ENCODE results near the gene KMT2A. TPM values are rescaled to one million over a fixed set of nuclear protein-coding genes. Genes with fewer than 3 reads are reported as not detected.

KMT2A gene
- total and polyA plus RNA-seq, 2 donors (not counting 3 experiments of a cell fraction or from before 2014, with no cell fraction given): 23.5 to 63.9 TPM

DNA sequence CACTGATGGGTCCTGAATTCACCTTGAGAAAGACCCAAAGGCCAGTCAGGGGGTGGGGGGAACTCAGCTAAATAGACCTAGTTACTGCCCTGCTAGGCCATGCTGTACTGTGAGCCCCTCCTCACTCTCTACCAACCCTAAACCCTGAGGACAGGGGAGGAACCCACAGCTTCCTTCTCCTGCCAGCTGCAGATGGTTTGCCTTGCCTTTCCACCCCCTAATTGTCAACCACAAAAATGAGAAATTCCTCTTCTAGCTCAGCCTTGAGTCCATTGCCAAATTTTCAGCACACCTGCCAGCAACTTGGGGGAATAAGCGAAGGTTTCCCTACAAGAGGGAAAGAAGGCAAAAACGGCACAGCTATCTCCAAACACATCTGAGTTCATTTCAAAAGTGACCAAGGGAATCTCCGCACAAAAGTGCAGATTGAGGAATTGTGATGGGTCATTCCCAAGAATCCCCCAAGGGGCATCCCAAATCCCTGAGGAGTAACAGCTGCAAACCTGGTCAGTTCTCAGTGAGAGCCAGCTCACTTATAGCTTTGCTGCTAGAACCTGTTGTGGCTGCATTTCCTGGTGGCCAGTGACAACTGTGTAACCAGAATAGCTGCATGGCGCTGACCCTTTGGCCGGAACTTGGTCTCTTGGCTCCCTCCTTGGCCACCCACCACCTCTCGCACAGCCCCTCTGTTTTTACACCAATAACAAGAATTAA lies 88.6 kb downstream of the KMT2A start:
- Histone ChIP-seq H3K79me2 (ENCODE audit: control insufficient read depth, insufficient read depth, low read length) (no peaks in the 10 kb centered on the region), H3K9me1 (replicated peaks; ENCODE audit: control insufficient read depth, extremely low read depth, insufficient read depth, low read length) (no peaks in the 10 kb centered on the region), H3K9me3 (replicated peaks; ENCODE audit: control insufficient read depth, insufficient read depth, low read length) (no peaks in the 10 kb centered on the region), H3K27me3 (ENCODE audit: control insufficient read depth in 2 of 2, insufficient read depth in 2 of 2, low read length in 2 of 2) (no peaks in the 10 kb centered on the region), H3K4me3 (replicated peaks in 1 of 3; ENCODE audit: insufficient read depth in 1 of 3, low read depth in 1 of 3, low read length in 3 of 3) (no peak overlapping the region), H3K36me3 (ENCODE audit: control insufficient read depth in 2 of 2, extremely low read depth in 1 of 2, insufficient read depth in 2 of 2, low read length in 2 of 2) (peaks cover 19 to 33% of the 10 kb centered on the region in 2 experiments), H4K20me1 (replicated peaks; ENCODE audit: control insufficient read depth, extremely low read depth, insufficient read depth, low read length) (no peaks in the 10 kb centered on the region), H3K9ac (replicated peaks; ENCODE audit: extremely low read depth, insufficient read depth, low read length) (no peak overlapping the region), H3K4me2 (ENCODE audit: insufficient read depth, low read length) (no peak overlapping the region), H2AFZ (ENCODE audit: low read depth, low read length) (no peak overlapping the region), H3K27ac (ENCODE audit: insufficient read depth, low read depth, low read length) (no peak overlapping the region), H3K4me1 (ENCODE audit: control insufficient read depth, extremely low read depth, insufficient read depth, low read length) (peaks cover 2% of the 10 kb centered on the region)
- FAIRE-seq: no peak
- POLR2A ChIA-PET: no interaction called here
- intact Hi-C loops (cut with micrococcal nuclease): no loop called here
- CTCF ChIA-PET: no interaction called here
- no TSS peak for BruUV-seq (replicated peaks)
- dilution Hi-C loops (cut with MboI; ENCODE audit: extremely low pct_ligation_motif_present, low sequenced_read_pairs): no loop called here
- no peak for DNase-seq (ENCODE audit: low read depth, low spot score)
- no peak for TF ChIP-seq FOS (IDR thresholded peaks at IDR 0.05; ENCODE audit: borderline replicate concordance, insufficient read depth, low read length)
- TF ChIP-seq, protein P1, sequence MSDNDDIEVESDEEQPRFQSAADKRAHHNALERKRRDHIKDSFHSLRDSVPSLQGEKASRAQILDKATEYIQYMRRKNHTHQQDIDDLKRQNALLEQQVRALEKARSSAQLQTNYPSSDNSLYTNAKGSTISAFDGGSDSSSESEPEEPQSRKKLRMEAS (IDR thresholded peaks at IDR 0.05; ENCODE audit: insufficient read depth, insufficient read length): no peak

DNA sequence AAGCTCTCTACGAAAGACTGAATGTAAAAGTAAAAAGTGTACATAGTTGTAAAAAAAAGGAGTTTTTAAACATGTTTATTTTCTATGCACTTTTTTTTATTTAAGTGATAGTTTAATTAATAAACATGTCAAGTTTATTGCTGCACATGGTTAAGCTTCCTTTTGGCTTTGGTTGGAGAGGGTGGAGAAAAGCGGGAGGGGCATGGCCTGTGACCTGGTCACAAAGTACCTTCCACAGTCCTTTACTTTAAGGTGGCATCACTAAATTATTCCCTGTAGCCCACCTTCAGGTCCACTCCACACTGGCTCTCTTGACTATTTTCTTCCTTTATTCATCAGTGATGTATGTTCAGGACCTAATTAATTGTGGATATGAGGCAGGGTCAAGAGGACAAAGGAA lies 90.4 kb downstream of the KMT2A start:
- Histone ChIP-seq H3K9me1 (replicated peaks; ENCODE audit: control insufficient read depth, extremely low read depth, insufficient read depth, low read length) (no peaks in the 10 kb centered on the region), H3K79me2 (ENCODE audit: control insufficient read depth, insufficient read depth, low read length) (no peaks in the 10 kb centered on the region), H3K36me3 (ENCODE audit: control insufficient read depth in 2 of 2, extremely low read depth in 1 of 2, insufficient read depth in 2 of 2, low read length in 2 of 2) (peaks cover 9 to 24% of the 10 kb centered on the region in 2 experiments), H3K9ac (replicated peaks; ENCODE audit: extremely low read depth, insufficient read depth, low read length) (no peak overlapping the region), H3K27ac (ENCODE audit: insufficient read depth, low read depth, low read length) (no peak overlapping the region), H2AFZ (ENCODE audit: low read depth, low read length) (no peak overlapping the region), H3K9me3 (replicated peaks; ENCODE audit: control insufficient read depth, insufficient read depth, low read length) (no peaks in the 10 kb centered on the region), H3K4me2 (ENCODE audit: insufficient read depth, low read length) (no peak overlapping the region), H3K4me3 (replicated peaks in 1 of 3; ENCODE audit: insufficient read depth in 1 of 3, low read depth in 1 of 3, low read length in 3 of 3) (no peak overlapping the region), H4K20me1 (replicated peaks; ENCODE audit: control insufficient read depth, extremely low read depth, insufficient read depth, low read length) (no peaks in the 10 kb centered on the region), H3K27me3 (ENCODE audit: control insufficient read depth in 2 of 2, insufficient read depth in 2 of 2, low read length in 2 of 2) (no peaks in the 10 kb centered on the region), H3K4me1 (ENCODE audit: control insufficient read depth, extremely low read depth, insufficient read depth, low read length) (peaks cover 9% of the 10 kb centered on the region)
- ChIA-PET CTCF (interaction anchor here (1.1 kb wide), 1 partner anchor 38 kb away, joined by 3 read pairs; no protein-coding TSS in a partner anchor), POLR2A (no interaction called here)
- TF ChIP-seq, protein P2, sequence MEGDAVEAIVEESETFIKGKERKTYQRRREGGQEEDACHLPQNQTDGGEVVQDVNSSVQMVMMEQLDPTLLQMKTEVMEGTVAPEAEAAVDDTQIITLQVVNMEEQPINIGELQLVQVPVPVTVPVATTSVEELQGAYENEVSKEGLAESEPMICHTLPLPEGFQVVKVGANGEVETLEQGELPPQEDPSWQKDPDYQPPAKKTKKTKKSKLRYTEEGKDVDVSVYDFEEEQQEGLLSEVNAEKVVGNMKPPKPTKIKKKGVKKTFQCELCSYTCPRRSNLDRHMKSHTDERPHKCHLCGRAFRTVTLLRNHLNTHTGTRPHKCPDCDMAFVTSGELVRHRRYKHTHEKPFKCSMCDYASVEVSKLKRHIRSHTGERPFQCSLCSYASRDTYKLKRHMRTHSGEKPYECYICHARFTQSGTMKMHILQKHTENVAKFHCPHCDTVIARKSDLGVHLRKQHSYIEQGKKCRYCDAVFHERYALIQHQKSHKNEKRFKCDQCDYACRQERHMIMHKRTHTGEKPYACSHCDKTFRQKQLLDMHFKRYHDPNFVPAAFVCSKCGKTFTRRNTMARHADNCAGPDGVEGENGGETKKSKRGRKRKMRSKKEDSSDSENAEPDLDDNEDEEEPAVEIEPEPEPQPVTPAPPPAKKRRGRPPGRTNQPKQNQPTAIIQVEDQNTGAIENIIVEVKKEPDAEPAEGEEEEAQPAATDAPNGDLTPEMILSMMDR (IDR thresholded peaks at IDR 0.05; ENCODE audit: extremely low read depth in 1 of 2, insufficient read depth in 1 of 2, low read depth in 1 of 2, low read length in 2 of 2): no peak
- TF ChIP-seq EZH2 (IDR thresholded peaks at IDR 0.05; ENCODE audit: borderline replicate concordance, low read depth, low read length, severe bottlenecking) (no peak), GATA2 (IDR thresholded peaks at IDR 0.05; ENCODE audit: insufficient read depth, insufficient read length, low read depth, low read length) (no peak), POLR2A (IDR thresholded peaks at IDR 0.05; ENCODE audit: low read depth, low read length) (no peak), JUN (IDR thresholded peaks at IDR 0.05; ENCODE audit: borderline replicate concordance, insufficient read depth, insufficient read length, low read depth) (no peak)
- TF ChIP-seq, protein P1 (IDR thresholded peaks at IDR 0.05; ENCODE audit: insufficient read depth, insufficient read length): no peak
- DNase-seq (ENCODE audit: low read depth, low spot score) (no peak), FAIRE-seq (no peak)
- dilution Hi-C loops (cut with MboI; ENCODE audit: extremely low pct_ligation_motif_present, low sequenced_read_pairs): no loop called here
- intact Hi-C loops (cut with micrococcal nuclease): no loop called here
- BruUV-seq (replicated peaks): no TSS peak
